Activated naive CD8-positive, alpha-beta T cell (primary cell): ENCODE data around the gene ASB4.

ENCODE experiments used
- H3K27ac Mint-ChIP-seq: one replicate; pipeline ENCODE4 v1.8.0; 2021; ENCODE audit warnings: mixed read lengths
- H3K27me3 Mint-ChIP-seq: one replicate; pipeline ENCODE4 v1.8.0; 2021; ENCODE audit warnings: mixed read lengths
- H3K36me3 Mint-ChIP-seq: one replicate; pipeline ENCODE4 v1.8.0; 2021; ENCODE audit warnings: mixed read lengths
- H3K4me1 Mint-ChIP-seq: one replicate; pipeline ENCODE4 v1.8.0; 2021; ENCODE audit warnings: low read depth, mixed read lengths
- H3K4me3 Mint-ChIP-seq: one replicate; pipeline ENCODE4 v1.8.0; 2021; ENCODE audit warnings: mild to moderate bottlenecking, mixed read lengths
- H3K9me3 Mint-ChIP-seq: one replicate; pipeline ENCODE4 v1.8.0; 2021; ENCODE audit warnings: low read depth, mixed read lengths

The ASB4 gene

DNA sequence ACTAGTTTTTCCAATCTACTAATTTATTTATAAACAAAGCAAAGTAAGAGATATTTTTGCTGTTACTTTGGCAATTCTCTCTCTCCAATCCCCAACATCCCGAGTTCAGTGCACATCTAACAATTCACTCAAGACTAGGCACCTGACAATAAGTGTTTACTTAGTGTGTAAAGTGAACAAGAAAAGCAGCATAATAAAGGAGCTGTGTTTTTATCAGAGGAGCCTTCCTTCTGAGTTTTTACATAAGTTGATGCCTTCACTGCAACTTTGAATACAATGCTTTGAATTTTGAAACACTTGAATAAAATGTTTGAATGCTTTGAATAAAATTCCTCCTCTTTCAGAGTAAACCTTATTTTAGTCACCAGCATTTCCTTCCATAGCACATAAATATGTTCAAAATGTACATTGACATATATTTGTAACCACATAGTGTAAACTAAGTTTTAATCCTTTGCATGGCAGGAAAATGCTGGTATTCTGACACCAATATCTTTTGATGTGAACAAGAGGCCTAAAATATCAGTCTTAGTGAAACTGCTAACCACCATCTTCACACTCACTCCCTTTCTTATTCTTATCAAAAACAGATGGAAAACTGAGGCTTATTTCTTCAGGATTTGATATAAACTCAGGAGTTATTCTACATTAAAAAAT lies 99.2 kb downstream of the ASB4 start:
- Mint-ChIP-seq H3K27me3 (peaks cover 3% of the 10 kb centered on the region), H3K36me3 (no peaks in the 10 kb centered on the region), H3K27ac (no peak overlapping the region), H3K9me3 (no peaks in the 10 kb centered on the region), H3K4me1 (no peaks in the 10 kb centered on the region), H3K4me3 (no peak overlapping the region)

DNA sequence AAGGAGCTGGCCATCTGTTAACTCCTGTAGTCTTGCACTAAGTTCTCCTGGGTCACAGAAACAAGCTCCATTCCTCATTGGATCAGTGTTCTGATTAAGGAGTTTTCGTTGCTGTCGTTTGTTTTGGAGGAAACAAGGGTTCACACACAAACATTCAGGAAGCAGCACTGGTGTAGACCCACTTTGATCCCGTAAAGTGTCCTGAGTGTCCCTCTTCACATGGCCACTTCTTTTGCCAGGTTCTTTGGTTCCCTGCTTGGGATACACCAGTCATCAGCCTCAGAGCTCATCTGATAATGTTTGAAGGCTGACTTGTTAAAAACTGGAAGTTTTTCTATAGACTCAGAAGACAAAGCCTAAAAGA lies 99.7 kb downstream of the ASB4 start:
- no peaks in the 10 kb centered on the region for H3K36me3 Mint-ChIP-seq
- peaks cover 3% of the 10 kb centered on the region for H3K27me3 Mint-ChIP-seq
- H3K9me3 Mint-ChIP-seq: no peaks in the 10 kb centered on the region
- H3K4me1 Mint-ChIP-seq: no peaks in the 10 kb centered on the region
- H3K4me3 Mint-ChIP-seq: no peak overlapping the region
- H3K27ac Mint-ChIP-seq: no peak overlapping the region

DNA sequence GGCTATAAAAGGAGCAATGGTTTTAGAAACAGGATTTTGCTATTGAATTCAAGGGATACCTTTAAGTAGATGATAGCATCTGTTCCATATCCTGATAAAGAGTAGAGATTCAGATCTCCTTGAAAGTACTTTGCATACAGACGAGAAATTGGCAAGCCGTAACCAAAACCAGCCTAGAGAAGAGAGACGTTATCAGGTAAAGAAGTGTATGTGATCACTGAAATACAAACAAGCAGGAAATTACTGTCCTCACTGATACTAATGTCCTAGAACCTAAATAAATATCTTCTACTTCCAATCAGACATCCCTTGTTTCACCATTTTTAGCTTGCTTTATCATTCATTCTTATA lies 101.2 kb downstream of the ASB4 start:
- no peaks in the 10 kb centered on the region for H3K9me3 Mint-ChIP-seq
- H3K27ac Mint-ChIP-seq: no peak overlapping the region
- H3K4me3 Mint-ChIP-seq: no peak overlapping the region
- peaks cover 1% of the 10 kb centered on the region for H3K27me3 Mint-ChIP-seq
- no peaks in the 10 kb centered on the region for H3K4me1 Mint-ChIP-seq
- H3K36me3 Mint-ChIP-seq: no peaks in the 10 kb centered on the region

DNA sequence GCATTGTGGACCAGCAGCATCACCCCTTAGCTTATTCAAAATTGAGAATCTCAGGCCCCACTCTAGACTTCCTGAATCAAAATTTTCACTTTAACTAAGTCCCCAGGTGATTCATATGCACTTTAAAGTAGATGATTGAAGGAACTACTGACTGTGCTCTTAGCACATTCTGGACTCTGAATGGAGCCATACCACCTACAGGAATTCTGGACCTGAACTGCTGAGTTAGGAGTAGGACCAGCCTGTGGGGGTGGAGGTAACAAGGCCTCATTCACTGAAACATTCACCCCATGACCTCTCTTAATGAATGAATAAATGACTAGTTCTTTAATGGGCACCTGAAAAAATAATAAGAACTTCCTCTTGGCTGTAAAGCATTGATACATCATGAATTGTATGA lies 103.3 kb downstream of the ASB4 start:
- Mint-ChIP-seq H3K36me3 (no peaks in the 10 kb centered on the region), H3K4me3 (no peak overlapping the region), H3K27me3 (no peaks in the 10 kb centered on the region), H3K4me1 (no peaks in the 10 kb centered on the region), H3K27ac (no peak overlapping the region), H3K9me3 (no peaks in the 10 kb centered on the region)

DNA sequence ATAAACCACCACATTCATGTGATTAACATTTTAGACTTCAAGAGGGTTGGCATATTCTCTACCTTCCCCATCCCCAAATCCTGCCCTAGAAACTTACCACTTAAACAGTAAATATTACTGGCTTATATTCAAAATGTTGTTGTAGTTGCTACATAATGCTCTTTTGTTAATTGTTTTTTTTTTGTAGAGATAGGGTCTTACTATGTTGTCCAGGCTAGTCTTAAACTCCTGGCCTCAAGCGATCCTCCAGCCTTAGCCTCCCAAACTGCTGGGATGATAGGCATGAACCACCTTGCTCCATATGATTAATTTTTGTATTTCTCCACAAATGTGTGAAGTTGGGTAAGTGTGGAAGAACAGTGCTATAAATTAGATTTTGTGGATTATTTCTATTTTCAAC lies 104.0 kb downstream of the ASB4 start:
- H3K4me3 Mint-ChIP-seq: no peak overlapping the region
- no peaks in the 10 kb centered on the region for H3K36me3 Mint-ChIP-seq
- H3K27ac Mint-ChIP-seq: no peak overlapping the region
- no peaks in the 10 kb centered on the region for H3K27me3 Mint-ChIP-seq
- no peaks in the 10 kb centered on the region for H3K4me1 Mint-ChIP-seq
- no peaks in the 10 kb centered on the region for H3K9me3 Mint-ChIP-seq
